CD1c-positive myeloid dendritic cell (primary cell): ENCODE results near the gene B9D2.
"Not testable (repeated sequence)": the region's sequence is repeated elsewhere in the genome, so short reads cannot be mapped to it uniquely, and the experiment has no call there.

Source experiments
- DNase-seq: peaks from one replicate; pipeline ENCODE4 v3.0.0-alpha.2; 2016; ENCODE audit errors: extremely low spot score

The B9D2 gene

GRCh38 chr19:41355035-41355434 lies 8.9 kb downstream of the B9D2 start:
- DNase-seq, result no peak

GRCh38 chr19:41354343-41354953 lies 9.5 kb downstream of the B9D2 start:
- no peak for DNase-seq

GRCh38 chr19:41353466-41354342 lies 10.2 kb downstream of the B9D2 start, which contains the start of gene TGFB1:
Gene TGFB1 (minus strand): TSS chr19:41353922. CDS start chr19:41353044, 878 bp downstream.
- peak; percentile 93 for DNase-seq

- peak; percentile 78 for DNase-seq
Observed at GRCh38 chr19:41352609-41353465, 11.1 kb downstream of the B9D2 start.

GRCh38 chr19:41352279-41352608 lies 11.7 kb downstream of the B9D2 start:
- DNase-seq, result no peak

GRCh38 chr19:41351339-41352245 lies 12.4 kb downstream of the B9D2 start:
- DNase-seq, result peak; percentile 87

- DNase-seq, result no peak
Observed at GRCh38 chr19:41350735-41351338, 13.1 kb downstream of the B9D2 start.

- not testable (repeated sequence) for DNase-seq
Observed at GRCh38 chr19:41346916-41347315, 17.0 kb downstream of the B9D2 start.

- DNase-seq, result no peak
Observed at GRCh38 chr19:41344162-41344561, 19.8 kb downstream of the B9D2 start.

- peak; percentile 32 for DNase-seq
Observed at GRCh38 chr19:41341669-41342490, 22.1 kb downstream of the B9D2 start.

GRCh38 chr19:41339936-41340335 lies 24.0 kb downstream of the B9D2 start:
- DNase-seq, result no peak

GRCh38 chr19:41335467-41335866 lies 28.5 kb downstream of the B9D2 start:
- DNase-seq, result no peak

- DNase-seq, result peak; percentile 85
Observed at GRCh38 chr19:41334793-41335192, 29.2 kb downstream of the B9D2 start.

GRCh38 chr19:41332468-41332867 lies 31.5 kb downstream of the B9D2 start:
- no peak for DNase-seq

GRCh38 chr19:41332000-41332399 lies 31.9 kb downstream of the B9D2 start:
- no peak for DNase-seq

- no peak for DNase-seq
Observed at GRCh38 chr19:41330946-41331678, 32.8 kb downstream of the B9D2 start.

GRCh38 chr19:41330481-41330880 lies 33.5 kb downstream of the B9D2 start:
- no peak for DNase-seq

GRCh38 chr19:41328842-41329225 lies 35.1 kb downstream of the B9D2 start:
- peak; percentile 91 for DNase-seq

- DNase-seq, result no peak
Observed at GRCh38 chr19:41328157-41328841, 35.6 kb downstream of the B9D2 start.
